Peyer's patch (tissue), 4 donors: ENCODE results near the gene ZNF618.

ENCODE experiments used
- CTCF ChIP-seq, 6 experiments: fragments of 450-650 bp in 4 of 6; fragments of 200-600 bp in 2 of 6; sonication (generic) in 1 of 6; IDR thresholded peaks; one replicate each; pipeline ENCODE4 v1.5.1; 2017 to 2019; ENCODE audit warnings: antibody characterized with exemption in 6 of 6, mild to moderate bottlenecking in 3 of 6, moderate library complexity in 1 of 6
- POLR2A ChIP-seq, 2 donors: fragments of 450-650 bp; IDR thresholded peaks; one replicate each; pipeline ENCODE4 v1.5.1; 2017; ENCODE audit warnings: antibody characterized with exemption in 2 of 2, mild to moderate bottlenecking in 2 of 2, moderate library complexity in 2 of 2

- TF ChIP-seq CTCF (IDR thresholded peaks at IDR 0.05) (no peak), POLR2A (IDR thresholded peaks at IDR 0.05) (no peak)
Measured at GRCh38 chr9:114078021-114078780, 202.1 kb downstream of the ZNF618 start, which contains the start of gene AMBP.
